HCEC 1CT (cell line): ENCODE data around the gene PDK1.
A peak's percentile ranks its signal among the peaks of the same experiment; 100 is the strongest.
"Not testable (repeated sequence)": the region's sequence is repeated elsewhere in the genome, so short reads cannot be mapped to it uniquely, and the experiment has no call there.

Source experiments
- DNase-seq: peaks from one replicate; pipeline ENCODE4 v3.0.0-alpha.2; 2017

PDK1 gene

GRCh38 chr2:172554352-172555271, 1.3 kb upstream of the PDK1 start:
- DNase-seq = no peak

GRCh38 chr2:172555272-172555521, 693 bp upstream of the PDK1 start:
- DNase-seq = no peak

DNA sequence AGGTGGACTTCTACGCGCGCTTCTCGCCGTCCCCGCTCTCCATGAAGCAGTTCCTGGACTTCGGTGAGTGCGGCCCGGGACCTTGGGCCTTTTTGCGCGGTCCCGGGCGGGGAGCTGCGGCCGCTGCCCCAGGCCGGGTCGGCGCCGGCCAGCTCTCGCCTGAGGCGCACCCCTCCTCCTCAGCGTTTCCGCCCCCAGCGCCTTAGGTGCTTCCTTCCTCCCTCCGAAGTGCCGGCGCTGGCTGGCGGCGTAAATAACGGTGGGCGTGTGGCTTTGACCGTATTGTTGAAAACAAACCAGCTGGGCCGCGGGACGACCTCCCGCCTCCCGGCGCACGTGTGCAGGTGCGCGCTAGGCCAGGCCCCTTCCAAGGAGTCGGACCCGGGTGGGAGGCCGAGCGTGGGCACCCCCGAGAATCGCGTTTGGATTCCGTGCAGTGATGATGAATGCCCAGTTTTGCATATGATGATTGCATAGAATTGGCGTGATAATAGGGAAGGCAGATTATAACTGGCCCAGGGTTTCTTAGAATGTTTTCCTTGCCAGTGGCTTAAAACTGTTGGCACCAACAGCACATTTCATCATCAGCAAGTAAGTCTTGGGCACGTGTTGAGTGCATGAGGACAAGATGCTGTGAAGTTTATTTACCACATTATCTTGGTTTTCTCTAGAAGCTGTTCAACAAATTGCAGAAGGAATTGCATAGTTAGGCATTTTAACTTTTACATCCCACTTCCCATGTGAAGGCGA, 569 bp downstream of the PDK1 start:
- peak; percentile 68 for DNase-seq

DNA sequence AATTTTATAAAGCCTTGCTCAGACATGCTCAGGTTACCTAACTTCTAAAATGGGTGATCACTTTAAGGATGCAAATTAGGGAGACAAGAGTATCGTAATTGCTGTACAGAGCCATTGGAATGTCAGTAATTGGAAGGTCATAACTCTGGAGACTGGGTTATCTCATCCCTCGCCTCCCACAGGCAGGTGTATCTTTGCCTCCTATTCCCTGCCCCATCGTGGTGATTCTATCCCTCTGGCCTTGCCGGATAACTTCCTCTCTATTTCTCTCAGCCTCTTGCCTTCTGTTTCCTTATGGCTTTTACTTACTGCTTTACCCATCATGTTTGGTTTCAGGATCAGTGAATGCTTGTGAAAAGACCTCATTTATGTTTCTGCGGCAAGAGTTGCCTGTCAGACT, 2.5 kb downstream of the PDK1 start:
- DNase-seq = no peak

DNA sequence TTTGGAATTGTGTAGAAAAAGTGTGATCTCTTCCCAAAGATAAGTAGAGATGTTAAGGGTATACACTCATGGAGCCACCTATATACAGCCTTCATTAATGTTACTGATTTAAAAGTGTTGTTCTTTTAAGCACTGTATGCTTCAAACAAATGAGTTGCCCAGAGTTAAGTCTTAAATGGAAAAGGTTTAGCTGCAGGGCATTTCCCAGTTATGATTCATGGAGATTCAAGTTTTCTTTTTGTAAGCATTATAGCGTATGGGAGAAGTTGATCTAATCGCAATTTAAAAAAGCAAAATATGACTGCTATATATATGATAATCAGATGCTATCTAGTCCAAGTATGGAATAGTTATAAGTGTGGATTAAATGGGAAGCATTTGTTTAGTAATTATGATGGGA, 4.8 kb downstream of the PDK1 start:
- DNase-seq = no peak

DNA sequence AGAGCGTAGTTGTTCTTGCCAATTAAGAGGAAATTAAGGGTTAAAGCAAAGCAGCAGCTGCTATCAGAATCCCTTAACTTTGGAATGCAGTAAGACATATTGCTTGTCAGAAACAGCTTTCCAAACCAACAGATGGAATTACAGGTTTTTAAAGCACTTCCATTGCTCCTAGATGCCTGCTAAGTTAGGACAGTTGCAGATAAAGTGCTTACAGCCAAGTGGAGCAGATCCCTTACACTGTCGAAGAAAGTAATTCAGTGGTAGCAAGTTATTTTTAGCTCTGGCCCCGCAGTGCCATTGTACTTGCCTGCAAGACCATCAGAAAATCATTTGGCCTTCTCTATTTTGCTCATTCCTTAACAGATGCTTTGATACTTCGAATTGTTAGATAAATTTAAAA, 5.4 kb downstream of the PDK1 start:
- DNase-seq = no peak

- DNase-seq = no peak
These were observed 6.4 kb downstream of the PDK1 start for GRCh38 chr2:172562298-172562697.

GRCh38 chr2:172564376-172564775, 8.5 kb downstream of the PDK1 start:
- peak; percentile 31 for DNase-seq

- DNase-seq = no peak
These were observed 15.4 kb downstream of the PDK1 start for GRCh38 chr2:172571245-172571644.

GRCh38 chr2:172572981-172573380, 17.1 kb downstream of the PDK1 start:
- DNase-seq = no peak

GRCh38 chr2:172574965-172575364, 19.1 kb downstream of the PDK1 start:
- DNase-seq = no peak

- peak; percentile 37 for DNase-seq
These were observed 22.2 kb downstream of the PDK1 start for GRCh38 chr2:172578054-172578453.

GRCh38 chr2:172578860-172579512, 23.1 kb downstream of the PDK1 start:
- no peak for DNase-seq

- DNase-seq = no peak
These were observed 24.7 kb downstream of the PDK1 start for GRCh38 chr2:172580544-172580943.

GRCh38 chr2:172582656-172583055, 26.8 kb downstream of the PDK1 start:
- DNase-seq = no peak

DNA sequence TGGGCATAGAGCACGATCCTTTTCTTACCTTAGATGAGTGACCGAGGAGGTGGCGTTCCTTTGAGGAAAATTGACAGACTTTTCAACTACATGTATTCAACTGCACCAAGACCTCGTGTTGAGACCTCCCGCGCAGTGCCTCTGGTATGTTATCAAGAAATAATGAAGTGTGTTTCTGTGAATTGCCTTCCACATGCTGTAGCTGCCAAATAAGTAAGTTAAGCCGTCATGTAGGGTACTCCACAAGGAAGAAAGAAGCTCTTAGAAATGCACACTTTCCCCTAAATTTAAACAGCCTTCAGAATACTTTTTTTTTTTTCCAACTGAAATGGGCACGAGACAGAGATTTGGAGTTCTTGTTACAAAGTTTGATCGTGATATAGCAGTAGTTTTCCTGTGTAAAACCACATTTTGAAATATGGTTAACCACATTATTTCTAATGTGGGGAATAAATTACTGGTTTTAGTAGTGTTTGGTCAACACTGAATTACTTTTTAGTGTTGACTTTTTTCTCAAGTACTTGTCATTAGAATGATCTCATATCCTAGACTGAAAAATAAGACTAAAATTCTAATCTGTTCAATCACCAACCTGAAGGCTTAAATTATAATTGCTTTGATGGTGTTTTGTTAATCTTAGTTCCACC, 30.5 kb downstream of the PDK1 start:
- no peak for DNase-seq

DNA sequence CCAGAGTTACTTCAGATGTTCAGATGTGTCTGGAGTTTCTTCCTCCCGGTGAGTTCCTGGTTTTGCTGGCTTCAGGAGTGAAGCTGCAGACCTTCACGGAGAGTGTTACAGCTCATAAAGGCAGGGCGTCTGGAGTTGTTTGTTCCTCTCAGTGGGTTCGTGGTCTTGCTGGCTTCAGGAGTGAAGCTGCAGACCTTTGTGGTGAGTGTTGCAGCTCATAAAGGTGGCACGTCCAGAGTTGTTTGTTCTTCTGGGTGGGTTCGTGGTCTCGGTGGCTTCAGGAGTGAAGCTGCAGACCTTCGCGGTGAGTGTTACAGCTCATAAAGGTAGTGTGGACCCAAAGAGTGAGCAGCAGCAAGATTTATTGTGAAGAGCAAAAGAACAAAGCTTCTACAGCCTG, 31.3 kb downstream of the PDK1 start:
- not testable (repeated sequence) for DNase-seq

DNA sequence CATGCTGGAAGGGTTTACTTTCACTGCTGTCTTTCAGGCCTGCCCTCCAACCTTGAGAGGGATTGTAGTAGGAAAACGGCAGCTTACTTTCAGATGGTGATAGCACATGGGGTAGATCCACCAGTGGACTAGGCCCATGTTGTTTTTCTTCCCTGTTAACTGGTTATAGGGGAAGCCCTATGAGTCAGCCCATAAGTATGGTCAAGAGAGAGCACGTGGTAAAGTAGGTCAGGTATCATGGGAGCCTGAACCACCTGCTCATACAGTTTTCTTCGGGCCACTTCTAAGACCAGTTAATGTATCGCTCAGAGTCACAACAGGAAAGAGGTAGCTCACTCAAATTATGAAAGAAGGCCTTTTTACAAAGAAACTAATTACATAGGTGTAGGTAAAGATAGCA, 33.0 kb downstream of the PDK1 start:
- DNase-seq = no peak

GRCh38 chr2:172591386-172591785, 35.5 kb downstream of the PDK1 start:
- not testable (repeated sequence) for DNase-seq

- not testable (repeated sequence) for DNase-seq
These were observed 36.3 kb downstream of the PDK1 start for GRCh38 chr2:172592190-172592589.

- no peak for DNase-seq
These were observed 40.9 kb downstream of the PDK1 start for GRCh38 chr2:172596776-172597175.

DNA sequence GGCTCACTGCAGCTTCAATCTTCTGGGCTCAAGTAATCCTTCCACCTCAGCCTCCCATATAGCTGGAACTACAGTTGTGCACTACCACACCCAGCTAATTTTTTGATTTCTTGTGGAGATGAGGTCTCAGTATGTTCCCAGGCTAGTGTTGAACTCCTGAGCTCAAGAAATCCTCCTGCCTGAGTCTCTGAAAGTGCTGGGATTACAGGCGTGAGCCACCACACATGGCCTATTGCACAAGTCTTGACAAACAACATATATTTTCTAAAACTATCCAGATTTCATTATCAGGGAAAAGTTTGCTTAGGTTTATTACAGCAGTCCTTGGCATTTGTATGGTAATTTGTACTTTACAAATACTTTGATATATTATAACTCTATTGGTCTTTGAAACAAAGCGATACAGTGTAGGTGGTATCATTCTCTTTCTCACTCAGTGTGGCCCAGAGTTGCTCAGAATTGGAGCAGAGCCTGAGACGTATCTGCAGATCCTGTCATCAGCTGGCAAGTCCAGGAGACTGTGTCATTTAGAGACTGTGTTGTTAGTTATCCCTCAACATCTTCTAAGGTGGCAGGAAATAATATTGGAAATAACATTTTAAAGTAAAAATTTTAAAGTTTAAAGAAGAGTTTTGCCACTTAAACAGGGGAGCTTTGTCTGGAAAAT, 41.4 kb downstream of the PDK1 start:
- no peak for DNase-seq

- DNase-seq = no peak
These were observed 44.1 kb downstream of the PDK1 start for GRCh38 chr2:172599947-172600346.
